Fibroblast of villous mesenchyme (primary cell): ENCODE data around the gene ZRANB3. TPM values are rescaled to one million over a fixed set of nuclear protein-coding genes. Genes with fewer than 3 reads are reported as not detected.

Source experiments
- DNase-seq: peaks from one replicate; pipeline ENCODE4 v3.0.0-alpha.2; 2010; ENCODE audit warnings: low read depth
- H3K4me3 ChIP-seq: 2 replicates; pipeline ENCODE4 v1.5.1; 2011; ENCODE audit warnings: low read depth, mild to moderate bottlenecking, low read length
- total RNA-seq: library from RNA; depleted of rRNA; stranded (reverse); fragments of >200 nt; gene quantifications from 2 replicates; pipeline ENCODE4 v1.2.3, GENCODE V29; 2012
- TF ChIP-seq, protein P1 (sequence below): IDR thresholded peaks from 2 replicates; pipeline ENCODE4 v1.5.1; 2012; ENCODE audit warnings: low read depth, mild to moderate bottlenecking, low read length; ENCODE audit not compliant: insufficient read depth

ZRANB3 gene
- total RNA-seq, 1 donor: 9.1 TPM

DNA sequence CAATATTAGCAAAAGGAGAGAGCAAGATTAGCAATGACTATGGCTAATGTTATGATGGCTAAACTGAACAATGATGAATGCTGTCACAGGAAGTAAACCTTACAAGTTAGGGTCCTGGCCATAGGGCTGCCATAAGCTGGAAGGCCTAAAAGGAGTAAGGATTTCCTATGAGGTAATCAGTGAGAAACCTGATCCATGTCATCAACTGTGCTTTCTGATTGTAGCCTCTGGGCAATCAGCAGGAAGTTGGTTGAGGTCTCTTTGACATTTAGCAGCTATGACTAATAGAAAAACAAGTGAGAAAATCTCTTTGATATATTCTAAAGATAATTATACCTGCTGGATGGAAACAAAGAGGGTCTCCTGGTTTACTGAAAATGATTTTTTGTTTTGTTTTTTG lies 285.9 kb downstream of the ZRANB3 start:
- TF ChIP-seq, protein P1, sequence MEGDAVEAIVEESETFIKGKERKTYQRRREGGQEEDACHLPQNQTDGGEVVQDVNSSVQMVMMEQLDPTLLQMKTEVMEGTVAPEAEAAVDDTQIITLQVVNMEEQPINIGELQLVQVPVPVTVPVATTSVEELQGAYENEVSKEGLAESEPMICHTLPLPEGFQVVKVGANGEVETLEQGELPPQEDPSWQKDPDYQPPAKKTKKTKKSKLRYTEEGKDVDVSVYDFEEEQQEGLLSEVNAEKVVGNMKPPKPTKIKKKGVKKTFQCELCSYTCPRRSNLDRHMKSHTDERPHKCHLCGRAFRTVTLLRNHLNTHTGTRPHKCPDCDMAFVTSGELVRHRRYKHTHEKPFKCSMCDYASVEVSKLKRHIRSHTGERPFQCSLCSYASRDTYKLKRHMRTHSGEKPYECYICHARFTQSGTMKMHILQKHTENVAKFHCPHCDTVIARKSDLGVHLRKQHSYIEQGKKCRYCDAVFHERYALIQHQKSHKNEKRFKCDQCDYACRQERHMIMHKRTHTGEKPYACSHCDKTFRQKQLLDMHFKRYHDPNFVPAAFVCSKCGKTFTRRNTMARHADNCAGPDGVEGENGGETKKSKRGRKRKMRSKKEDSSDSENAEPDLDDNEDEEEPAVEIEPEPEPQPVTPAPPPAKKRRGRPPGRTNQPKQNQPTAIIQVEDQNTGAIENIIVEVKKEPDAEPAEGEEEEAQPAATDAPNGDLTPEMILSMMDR: no peak
- no peak overlapping the region for H3K4me3 ChIP-seq
- DNase-seq: peak; percentile 42

DNA sequence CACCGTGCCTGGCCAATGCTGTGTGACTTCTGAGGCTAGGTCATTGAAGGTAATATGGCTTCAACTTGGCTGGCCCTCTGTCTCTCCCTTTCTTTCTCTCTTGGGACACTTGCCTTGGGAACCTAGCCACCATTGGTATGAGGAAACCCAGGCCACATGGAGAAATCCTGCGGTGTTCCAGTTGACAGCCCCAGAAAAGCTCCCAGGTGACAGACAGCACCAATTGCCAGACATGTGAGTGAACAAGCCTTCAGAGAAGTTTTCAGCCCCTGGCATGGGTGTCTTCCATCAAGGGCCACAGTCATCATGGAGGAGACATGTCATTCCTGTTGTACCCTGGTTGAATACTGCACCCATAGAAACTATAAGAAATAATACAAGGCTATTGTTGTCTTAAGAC lies 292.4 kb downstream of the ZRANB3 start:
- no peak overlapping the region for H3K4me3 ChIP-seq
- TF ChIP-seq, protein P1: no peak
- DNase-seq: no peak

GRCh38 chr2:135230150-135230549 lies 300.9 kb downstream of the ZRANB3 start:
- no peak for DNase-seq
- no peak overlapping the region for H3K4me3 ChIP-seq
- TF ChIP-seq, protein P1: no peak

DNA sequence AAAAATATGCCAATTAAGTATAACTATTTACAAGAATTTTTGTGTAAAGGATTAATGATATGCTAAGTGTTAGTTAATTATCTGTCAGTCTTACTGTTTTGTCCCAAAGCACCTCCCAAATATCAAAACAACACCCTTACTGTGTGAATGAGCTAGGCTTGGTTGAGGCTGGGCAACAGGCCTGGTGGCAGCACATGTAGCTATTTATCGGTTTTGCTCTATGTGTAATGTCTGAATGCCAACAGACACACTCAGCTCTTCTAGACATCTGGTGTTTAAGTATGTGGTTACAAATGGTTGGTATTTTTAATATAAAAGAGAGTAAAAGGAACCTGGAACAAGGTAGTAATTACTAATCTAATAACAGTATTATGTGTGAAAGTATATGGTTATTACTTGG lies 303.6 kb downstream of the ZRANB3 start:
- peak; percentile 40 for DNase-seq
- H3K4me3 ChIP-seq: no peak overlapping the region
- TF ChIP-seq, protein P1: no peak

DNA sequence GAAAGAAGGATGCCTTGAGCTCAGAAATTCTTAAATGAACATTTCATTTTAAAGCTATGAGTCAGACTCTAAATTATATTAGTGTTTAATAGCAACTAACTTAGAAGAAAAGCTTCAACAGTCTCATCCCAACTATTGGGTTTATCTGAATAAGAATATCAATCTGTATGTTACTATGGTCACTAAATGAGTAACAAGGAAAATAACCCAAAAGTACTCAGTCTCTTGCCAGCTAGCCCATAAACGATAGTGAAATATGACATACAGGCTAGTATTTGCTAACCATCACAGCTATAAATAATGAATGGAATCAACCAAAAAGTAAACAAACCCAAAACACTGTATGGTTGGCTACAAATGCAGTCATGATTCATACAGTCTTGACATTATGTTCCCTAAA lies 304.1 kb downstream of the ZRANB3 start:
- no peak overlapping the region for H3K4me3 ChIP-seq
- TF ChIP-seq, protein P1: no peak
- peak; percentile 69 for DNase-seq

DNA sequence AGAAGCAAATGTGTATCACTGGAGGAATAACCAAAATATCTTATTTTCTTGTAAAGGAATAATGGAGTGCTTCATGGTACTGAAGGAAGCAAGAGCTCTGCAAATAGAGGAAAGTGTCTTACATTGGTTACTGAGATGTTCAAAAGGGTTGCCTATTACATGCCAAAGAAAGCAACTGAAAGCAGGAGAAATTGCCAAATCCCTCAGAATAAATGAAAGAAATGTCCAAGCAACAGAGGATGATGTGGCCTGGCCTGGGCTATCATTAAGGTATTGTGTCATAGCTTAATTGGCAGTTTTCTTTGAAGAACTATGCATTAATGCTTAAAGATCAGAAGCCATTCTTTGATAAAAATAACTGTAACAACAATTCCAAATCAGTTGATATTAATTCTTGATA lies 305.2 kb downstream of the ZRANB3 start:
- TF ChIP-seq, protein P1: no peak
- no peak for DNase-seq
- H3K4me3 ChIP-seq: no peak overlapping the region

- no peak overlapping the region for H3K4me3 ChIP-seq
- DNase-seq: no peak
- TF ChIP-seq, protein P1: no peak
Measured at GRCh38 chr2:135219226-135219625, 311.8 kb downstream of the ZRANB3 start.
